ENCODE data around the gene KCNC3. TPM values are rescaled to one million over a fixed set of nuclear protein-coding genes. Genes with fewer than 3 reads are reported as not detected.

The KCNC3 gene
- total and polyA plus RNA-seq, 2 of the 13 experiments (the other 11 are each of a cell fraction or from before 2014, with no cell fraction given) = 0.29 to 1.7 TPM

- no peak for TF ChIP-seq ZNF609 (CRISPR knock-in tag; IDR thresholded peaks at IDR 0.05; ENCODE audit: borderline replicate concordance)
- TF ChIP-seq FOSL2 (CRISPR knock-in tag; IDR thresholded peaks at IDR 0.05) = no peak
- TF ChIP-seq EZH2 (conservative IDR thresholded peaks at IDR 0.05; ENCODE audit: low read depth, low read length) = no peak
- TF ChIP-seq ZNF891 (CRISPR knock-in tag; IDR thresholded peaks at IDR 0.05) = peak; percentile 75; the same call in 1 of the 2 replicates
- peak; percentile 93 for TF ChIP-seq MXD3 (CRISPR knock-in tag; IDR thresholded peaks at IDR 0.05)
- TF ChIP-seq CREBL2 (CRISPR knock-in tag; IDR thresholded peaks at IDR 0.05; ENCODE audit: borderline replicate concordance) = no peak
- TF ChIP-seq ARNT2 (CRISPR knock-in tag; IDR thresholded peaks at IDR 0.05; ENCODE audit: low read depth) = peak; percentile 99
- peak; percentile 93 for TF ChIP-seq ZNF674 (CRISPR knock-in tag; IDR thresholded peaks at IDR 0.05; ENCODE audit: low read depth)
- peak; percentile 87 for TF ChIP-seq ZNF276 (CRISPR knock-in tag; IDR thresholded peaks at IDR 0.05; ENCODE audit: low read depth)
- no peak; the same call in 1 of the 2 replicates for TF ChIP-seq DNMT3B (CRISPR knock-in tag; conservative IDR thresholded peaks at IDR 0.05)
- no peak for TF ChIP-seq SRSF9 (IDR thresholded peaks at IDR 0.05; ENCODE audit: borderline replicate concordance, insufficient read depth, low read depth, low read length, poor library complexity, severe bottlenecking)
- TF ChIP-seq HOXA7 (CRISPR knock-in tag; IDR thresholded peaks at IDR 0.05) = no peak
- no peak for TF ChIP-seq ZNF780A (CRISPR knock-in tag; IDR thresholded peaks at IDR 0.05)
- TF ChIP-seq TRIM22 (IDR thresholded peaks at IDR 0.05) = no peak
- TF ChIP-seq MAX (IDR thresholded peaks at IDR 0.05) = peak; percentile 68; the same call in 1 of the 2 replicates
- TF ChIP-seq SP1 (IDR thresholded peaks at IDR 0.05) = no peak
- TF ChIP-seq SP1 (CRISPR knock-in tag; IDR thresholded peaks at IDR 0.05) = peak; percentile 82
- no peak for TF ChIP-seq ZNF775 (CRISPR knock-in tag; IDR thresholded peaks at IDR 0.05; ENCODE audit: borderline replicate concordance)
- 0 out of 2 replicates have a peak, but pooled peaks have one; percentile 52 for TF ChIP-seq ZNF792 (CRISPR knock-in tag; IDR thresholded peaks at IDR 0.05)
- no peak for TF ChIP-seq ZNF234 (CRISPR knock-in tag; conservative IDR thresholded peaks at IDR 0.05)
- TF ChIP-seq NCOA5 (CRISPR knock-in tag; IDR thresholded peaks at IDR 0.05) = no peak
- TF ChIP-seq ZNF24 (IDR thresholded peaks at IDR 0.05) = no peak
Observed at GRCh38 chr19:50325310-50326100, 3.7 kb downstream of the KCNC3 start (continued).

Data from HepG2 (cell line).